Stimulated activated CD8-positive, alpha-beta memory T cell treated with anti-CD3 and anti-CD28 coated beads, Interleukin-12 subunit alpha, Interleukin-12 subunit beta, amount 100 ng/mL, for 1 hour (primary cell): ENCODE data around the gene FAM161A.
"Not testable (repeated sequence)": the region's sequence is repeated elsewhere in the genome, so short reads cannot be mapped to it uniquely, and the experiment has no call there.

Source experiments
- DNase-seq: peaks from one replicate; pipeline ENCODE4 v3.0.0-alpha.2; 2020; ENCODE audit warnings: low read depth

FAM161A gene

GRCh38 chr2:61834893-61835292 lies 19.0 kb downstream of the FAM161A start:
- DNase-seq = no peak

GRCh38 chr2:61833971-61834370 lies 19.9 kb downstream of the FAM161A start:
- no peak for DNase-seq

- no peak for DNase-seq
Measured at GRCh38 chr2:61832183-61832841, 21.5 kb downstream of the FAM161A start.

GRCh38 chr2:61822255-61822654 lies 31.6 kb downstream of the FAM161A start:
- DNase-seq = no peak

GRCh38 chr2:61816480-61817355 lies 37.1 kb downstream of the FAM161A start:
- DNase-seq = no peak

GRCh38 chr2:61814539-61815160 lies 39.2 kb downstream of the FAM161A start:
- no peak for DNase-seq

- DNase-seq = not testable (repeated sequence)
Measured at GRCh38 chr2:61813314-61813713, 40.5 kb downstream of the FAM161A start.

- no peak for DNase-seq
Measured at GRCh38 chr2:61811821-61812220, 42.0 kb downstream of the FAM161A start.

- not testable (repeated sequence) for DNase-seq
Measured at GRCh38 chr2:61810203-61810602, 43.7 kb downstream of the FAM161A start.

GRCh38 chr2:61808693-61809092 lies 45.2 kb downstream of the FAM161A start:
- not testable (repeated sequence) for DNase-seq

- no peak for DNase-seq
Measured at GRCh38 chr2:61807036-61807757, 46.7 kb downstream of the FAM161A start.

GRCh38 chr2:61802548-61802947 lies 51.3 kb downstream of the FAM161A start:
- no peak for DNase-seq

- no peak for DNase-seq
Measured at GRCh38 chr2:61799099-61799498, 54.8 kb downstream of the FAM161A start.

- not testable (repeated sequence) for DNase-seq
Measured at GRCh38 chr2:61797446-61797845, 56.4 kb downstream of the FAM161A start.

- DNase-seq = no peak
Measured at GRCh38 chr2:61795408-61795807, 58.5 kb downstream of the FAM161A start.

GRCh38 chr2:61793389-61793836 lies 60.4 kb downstream of the FAM161A start:
- DNase-seq = peak; percentile 44

GRCh38 chr2:61792355-61792890 lies 61.4 kb downstream of the FAM161A start:
- DNase-seq = no peak

GRCh38 chr2:61789807-61790602 lies 63.9 kb downstream of the FAM161A start:
- DNase-seq = no peak

GRCh38 chr2:61787941-61788563 lies 65.8 kb downstream of the FAM161A start:
- no peak for DNase-seq

GRCh38 chr2:61786876-61787275 lies 67.0 kb downstream of the FAM161A start:
- DNase-seq = no peak

- no peak for DNase-seq
Measured at GRCh38 chr2:61785583-61785982, 68.3 kb downstream of the FAM161A start.
